PC-3 (cell line): ENCODE measurements around the gene ACP3. TPM values are rescaled to one million over a fixed set of nuclear protein-coding genes. Genes with fewer than 3 reads are reported as not detected.
A peak's percentile ranks its signal among the peaks of the same experiment; 100 is the strongest.

ENCODE experiments used
- ATAC-seq: fragments of 200-7000 bp; cut with Tn5 transposase; 2 replicates; pipeline ENCODE4 v1.9.1; 2020; ENCODE audit warnings: mild to moderate bottlenecking, moderate library complexity
- Bru-seq: library from RNA; stranded (reverse); fragments of 400-500 nt; gene quantifications from one replicate; lab custom pipeline; 2021; lab: Mats Ljungman, UMichigan
- BruChase-seq, 2 experiments: library from RNA; stranded (reverse); fragments of 400-500 nt; gene quantifications; one replicate each; lab custom pipeline; 2021; lab: Mats Ljungman, UMichigan
- BruUV-seq: library from RNA; stranded (reverse); fragments of 400-500 nt; replicated peaks from 2 replicates; lab custom pipeline; 2021; lab: Mats Ljungman, UMichigan
- CTCF ChIA-PET: fragments of 300-600 bp; sonication (Branson Sonifier 250); formaldehyde crosslinking; loops from one replicate; lab custom pipeline; 2022; ENCODE audit warnings: antibody characterized with exemption; lab: Charles Lee
- POLR2A ChIA-PET: fragments of 300-600 bp; sonication (Branson Sonifier 250); formaldehyde crosslinking; loops from one replicate; lab custom pipeline; 2022; ENCODE audit warnings: antibody characterized with exemption; ENCODE audit not compliant: unreplicated experiment; lab: Charles Lee
- DNase-seq: peaks from one replicate; pipeline ENCODE4 v3.0.0-alpha.2; 2015
- H2AFZ ChIP-seq: fragments of 300-600 bp; sonication (generic); 2 replicates; pipeline ENCODE4 v1.6.0; 2016; ENCODE audit warnings: antibody characterized with exemption, low read length
- H3F3A ChIP-seq: fragments of 300-600 bp; sonication (generic); one replicate; pipeline ENCODE4 v1.6.0; 2017; ENCODE audit warnings: antibody characterized with exemption, low read length, control low read depth, mild to moderate bottlenecking; ENCODE audit not compliant: unreplicated experiment
- H3K27ac ChIP-seq: fragments of 300-600 bp; sonication (generic); 2 replicates; pipeline ENCODE4 v1.5.1; 2016; ENCODE audit warnings: mild to moderate bottlenecking, low read length
- H3K27me3 ChIP-seq: fragments of 300-600 bp; sonication (generic); 2 replicates; pipeline ENCODE4 v1.6.1; 2016; ENCODE audit warnings: low read length, mixed read lengths
- H3K36me3 ChIP-seq: fragments of 300-600 bp; sonication (generic); 2 replicates; pipeline ENCODE4 v1.6.1; 2016; ENCODE audit warnings: low read depth, mixed run types, low read length, mixed read lengths
- H3K4me1 ChIP-seq: fragments of 300-600 bp; sonication (generic); 2 replicates; pipeline ENCODE4 v1.5.1; 2016; ENCODE audit warnings: low read length; ENCODE audit not compliant: insufficient read depth
- H3K4me2 ChIP-seq: fragments of 300-600 bp; sonication (generic); 2 replicates; pipeline ENCODE4 v1.6.0; 2016; ENCODE audit warnings: low read length
- H3K4me3 ChIP-seq: fragments of 300-600 bp; sonication (generic); 2 replicates; pipeline ENCODE4 v1.5.1; 2016; ENCODE audit warnings: mild to moderate bottlenecking, low read length, mixed read lengths
- H3K79me2 ChIP-seq: fragments of 300-600 bp; sonication (generic); 2 replicates; pipeline ENCODE4 v1.6.1; 2017; ENCODE audit warnings: low read length, mixed read lengths
- H3K9ac ChIP-seq: fragments of 300-600 bp; sonication (generic); 2 replicates; pipeline ENCODE4 v1.6.0; 2016; ENCODE audit warnings: mild to moderate bottlenecking, low read length
- H3K9me2 ChIP-seq: fragments of 300-600 bp; sonication (generic); replicated peaks from 2 replicates; pipeline ENCODE4 v1.6.1; 2016; ENCODE audit warnings: mixed run types, low read length, mixed read lengths
- H3K9me3 ChIP-seq: fragments of 300-600 bp; sonication (generic); 2 replicates; pipeline ENCODE4 v1.6.1; 2016; ENCODE audit warnings: low read length, mixed read lengths
- H4K20me1 ChIP-seq: fragments of 300-600 bp; sonication (generic); 2 replicates; pipeline ENCODE4 v1.6.1; 2016; ENCODE audit warnings: low read length, mixed read lengths
- CTCF ChIP-seq: fragments of 300-600 bp; sonication (generic); conservative IDR thresholded peaks from 2 replicates; pipeline ENCODE4 v1.5.1; 2017; ENCODE audit warnings: antibody characterized with exemption, low read depth, mild to moderate bottlenecking, low read length
- EZH2 ChIP-seq: fragments of 300-600 bp; sonication (generic); IDR thresholded peaks from one replicate; pipeline ENCODE4 v1.6.1; 2017; ENCODE audit warnings: antibody characterized with exemption, mild to moderate bottlenecking, low read length; ENCODE audit not compliant: unreplicated experiment
- EZH2phosphoT487 ChIP-seq: fragments of 300-600 bp; sonication (generic); IDR thresholded peaks from 2 replicates; pipeline ENCODE4 v1.6.1; 2018; ENCODE audit warnings: mild to moderate bottlenecking, antibody characterized with exemption, low read length, borderline replicate concordance
- intact Hi-C: fragments of 100-400 bp; cut with micrococcal nuclease; formaldehyde crosslinking; loops from 2 replicates; pipeline ENCODE4 v1.9.0; 2023
- long read RNA-seq: library from polyadenylated mRNA; unstranded; transcript quantifications from one replicate; pipeline ENCODE4 v2.0.0, GENCODE V29; 2021; ENCODE audit not compliant: unreplicated experiment
- total RNA-seq: library from RNA; depleted of rRNA; stranded (reverse); fragments of >200 nt; gene quantifications from 2 replicates; pipeline ENCODE4 v1.2.3, GENCODE V29; 2014; rRNA removed

The ACP3 gene, protein sequence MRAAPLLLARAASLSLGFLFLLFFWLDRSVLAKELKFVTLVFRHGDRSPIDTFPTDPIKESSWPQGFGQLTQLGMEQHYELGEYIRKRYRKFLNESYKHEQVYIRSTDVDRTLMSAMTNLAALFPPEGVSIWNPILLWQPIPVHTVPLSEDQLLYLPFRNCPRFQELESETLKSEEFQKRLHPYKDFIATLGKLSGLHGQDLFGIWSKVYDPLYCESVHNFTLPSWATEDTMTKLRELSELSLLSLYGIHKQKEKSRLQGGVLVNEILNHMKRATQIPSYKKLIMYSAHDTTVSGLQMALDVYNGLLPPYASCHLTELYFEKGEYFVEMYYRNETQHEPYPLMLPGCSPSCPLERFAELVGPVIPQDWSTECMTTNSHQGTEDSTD
- total RNA-seq (0.15 and 0.75 TPM in 2 replicates), Bru-seq, nascent RNA (percentile 28 among the genes with signal in this experiment), BruChase-seq, experiment 1, labeled RNA remaining after a 6-hour chase (percentile 21 among the genes with signal in this experiment), BruChase-seq, experiment 2, labeled RNA remaining after a 2-hour chase (percentile 18 among the genes with signal in this experiment)
- long read RNA-seq, partial matches to known transcripts: 1 of 4 reads
- long read RNA-seq, other reads (novel, unspliced or antisense): 2 of 4 reads

DNA sequence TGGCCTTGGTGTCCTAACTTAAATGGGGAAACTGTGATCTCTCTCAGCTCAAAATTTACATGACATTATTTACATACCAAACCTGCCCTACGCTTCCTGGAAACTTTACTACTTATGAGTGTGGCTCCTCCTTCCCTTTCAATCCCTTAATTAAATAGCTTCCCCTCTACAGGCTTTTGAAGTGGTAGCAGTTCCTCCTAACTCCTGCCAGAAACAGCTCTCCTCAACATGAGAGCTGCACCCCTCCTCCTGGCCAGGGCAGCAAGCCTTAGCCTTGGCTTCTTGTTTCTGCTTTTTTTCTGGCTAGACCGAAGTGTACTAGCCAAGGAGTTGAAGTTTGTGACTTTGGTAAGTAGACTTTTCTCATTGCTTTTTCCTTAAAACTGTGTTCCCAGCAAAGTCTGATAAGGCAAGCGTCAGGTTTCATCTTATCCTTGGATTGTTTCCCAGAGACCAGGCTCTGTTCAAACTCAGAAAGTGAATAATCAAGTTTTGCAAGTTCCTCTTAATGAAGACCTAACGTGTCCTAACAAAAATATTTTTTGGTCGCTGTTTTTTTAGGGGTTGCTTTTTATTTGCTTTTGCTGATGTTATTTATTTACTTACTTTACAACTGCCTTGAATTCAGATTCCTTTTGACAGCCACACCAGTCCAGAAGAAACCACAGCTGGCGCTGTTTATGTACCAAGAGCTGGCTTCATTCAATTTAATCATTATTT is at the start of gene ACP3:
Gene ACP3, plus strand, starts transcription at position 179 of the 720 bp plus-strand sequence. Its CDS starts 50 bp downstream, at position 229.
- intact Hi-C loops: loop anchor here (1.0 to 2.0 kb wide), 2 partner anchors 25 to 62 kb away; no protein-coding TSS in a partner anchor

GRCh38 chr3:132268956-132269355 is 48.3 kb upstream of the ACP3 start:
- H2AFZ ChIP-seq: no peak overlapping the region
- intact Hi-C loops: loop anchor here (1.0 kb wide), 1 partner anchor 12 kb away; no protein-coding TSS in a partner anchor
- no peak overlapping the region for H3K4me3 ChIP-seq
- no peak overlapping the region for H3K4me2 ChIP-seq
- no TSS peak for BruUV-seq
- H3F3A ChIP-seq: no peaks in the 10 kb centered on the region
- H3K9ac ChIP-seq: no peak overlapping the region
- peak; percentile 43 for ATAC-seq
- no peaks in the 10 kb centered on the region for H3K79me2 ChIP-seq
- POLR2A ChIA-PET: no interaction called here
- no peaks in the 10 kb centered on the region for H3K9me3 ChIP-seq
- CTCF ChIA-PET: interaction anchor here (0.8 kb wide), 1 partner anchor 12 kb away, joined by 3 read pairs; no protein-coding TSS in a partner anchor
- H3K27me3 ChIP-seq: no peaks in the 10 kb centered on the region
- no peak overlapping the region for H3K27ac ChIP-seq
- H3K9me2 ChIP-seq: no peaks in the 10 kb centered on the region
- no peak for TF ChIP-seq EZH2phosphoT487
- peak; percentile 43; the same call in 1 of the 2 replicates for TF ChIP-seq CTCF
- no peak for TF ChIP-seq EZH2
- H3K4me1 ChIP-seq: no peaks in the 10 kb centered on the region
- no peaks in the 10 kb centered on the region for H4K20me1 ChIP-seq
- H3K36me3 ChIP-seq: no peaks in the 10 kb centered on the region
- DNase-seq: peak; percentile 30

More for the DNA sequence above, at the start of gene ACP3:
- H3K9ac ChIP-seq: peak within 1 kb of the TSS; percentile 76
- no peaks in the 10 kb centered on the region for H4K20me1 ChIP-seq
- no peaks in the 10 kb centered on the region for H3K36me3 ChIP-seq
- TSS peak; percentile 24 for BruUV-seq
- H3K4me3 ChIP-seq: peak within 1 kb of the TSS; percentile 58
- no peaks in the 10 kb centered on the region for H3K27me3 ChIP-seq
- peak within 1 kb of the TSS; percentile 98 for H3K27ac ChIP-seq
- H3K4me1 ChIP-seq: peaks cover 36% of the 10 kb centered on the region
- TF ChIP-seq EZH2phosphoT487: no peak
- no peak for TF ChIP-seq EZH2
- no peak for TF ChIP-seq CTCF
- DNase-seq (peak; percentile 95), ATAC-seq (peak; percentile 69)
- peak within 1 kb of the TSS; percentile 88 for H3K4me2 ChIP-seq
- H2AFZ ChIP-seq: peak within 1 kb of the TSS; percentile 43; the same call in 1 of the 2 replicates
- H3K79me2 ChIP-seq: no peaks in the 10 kb centered on the region
- H3K9me3 ChIP-seq: no peaks in the 10 kb centered on the region
- no peaks in the 10 kb centered on the region for H3K9me2 ChIP-seq
- ChIA-PET CTCF (interaction anchor here (0.9 to 1.2 kb wide), 3 partner anchors 26 to 30 kb away, joined by 3 to 10 read pairs (median 3); no protein-coding TSS in a partner anchor), POLR2A (no interaction called here)
- peaks cover 12% of the 10 kb centered on the region for H3F3A ChIP-seq
